ENCODE results near the gene ARCN1. TPM values are rescaled to one million over a fixed set of nuclear protein-coding genes. Genes with fewer than 3 reads are reported as not detected.

The ARCN1 gene
- total and polyA plus RNA-seq, 2 donors (not counting 1 experiment from before 2014, with no cell fraction given) = 42.9 to 83.2 TPM

- H3K79me2 ChIP-seq (ENCODE audit: control insufficient read depth, insufficient read depth, low read length) = no peaks in the 10 kb centered on the region
- H3K4me1 ChIP-seq (ENCODE audit: control insufficient read depth in 2 of 2, insufficient read depth in 2 of 2, low read length in 2 of 2) = no peaks in the 10 kb centered on the region
- WGBS (ENCODE audit: insufficient coverage) = 100% methylated on average over 5 of the region's 8 CpGs
- ATAC-seq (ENCODE audit: low read depth) (no peak), DNase-seq (no peak)
- H3K4me3 ChIP-seq (ENCODE audit: control extremely low read depth in 1 of 5, extremely low read depth in 1 of 5, insufficient read depth in 1 of 5, low read depth in 2 of 5, low read length in 4 of 5) = no peak overlapping the region
- no peaks in the 10 kb centered on the region for H3K27me3 ChIP-seq (replicated peaks in 1 of 4; ENCODE audit: control extremely low read depth in 1 of 4, control insufficient read depth in 3 of 4, insufficient read depth in 4 of 4, low read length in 3 of 4)
- peaks cover 6 to 13% of the 10 kb centered on the region in 2 experiments for H3K36me3 ChIP-seq (replicated peaks in 1 of 2; ENCODE audit: control extremely low read depth in 1 of 2, control insufficient read depth in 1 of 2, extremely low read depth in 1 of 2, insufficient read depth in 2 of 2, low read length in 1 of 2)
- ChIA-PET CTCF (interaction anchor here (0.6 to 1.3 kb wide), 2 partner anchors 10 to 168 kb away, joined by 3 read pairs; no protein-coding TSS in a partner anchor), POLR2A (no interaction called here)
- no peaks in the 10 kb centered on the region for H3K9me3 ChIP-seq (ENCODE audit: control extremely low read depth in 1 of 3, control insufficient read depth in 2 of 3, insufficient read depth in 1 of 3, low read length in 2 of 3)
- Mint-ChIP-seq H3K27me3 (no peaks in the 10 kb centered on the region), H3K4me1 (no peaks in the 10 kb centered on the region), H3K27ac (no peak overlapping the region), H3K4me3 (no peak overlapping the region), H3K9me3 (ENCODE audit: insufficient read depth) (no peaks in the 10 kb centered on the region)
- H4K20me1 ChIP-seq (ENCODE audit: control insufficient read depth, insufficient read depth, low read length, poor library complexity, severe bottlenecking) = no peaks in the 10 kb centered on the region
- H3K4me2 ChIP-seq (replicated peaks; ENCODE audit: low read depth, low read length, poor library complexity, severe bottlenecking) = no peak overlapping the region
- intact Hi-C loops (cut with micrococcal nuclease) = no loop called here
- H3K9ac ChIP-seq (ENCODE audit: low read length) = no peak overlapping the region
- TF ChIP-seq CTCF (IDR thresholded peaks at IDR 0.05) = no peak
- TF ChIP-seq EZH2 (IDR thresholded peaks at IDR 0.05; ENCODE audit: borderline replicate concordance, insufficient read depth, low read depth, low read length, poor library complexity, severe bottlenecking) = no peak
- no peak overlapping the region for H2AFZ ChIP-seq (ENCODE audit: insufficient read depth, low read depth, low read length, poor library complexity, severe bottlenecking)
- H3K27ac ChIP-seq (ENCODE audit: low read length in 2 of 2) = no peak overlapping the region
Measured at GRCh38 chr11:118544010-118544646, 28.1 kb upstream of the ARCN1 start.

GRCh38 chr11:118544647-118545010, 27.6 kb upstream of the ARCN1 start:
- CTCF ChIA-PET = interaction anchor here (1.3 kb wide), 1 partner anchor 9 kb away, joined by 3 read pairs; no protein-coding TSS in a partner anchor
- WGBS (ENCODE audit: insufficient coverage) = 91% methylated on average over 2 of the region's 3 CpGs
- no peak for DNase-seq
- Histone ChIP-seq H3K4me1 (ENCODE audit: control insufficient read depth in 2 of 2, insufficient read depth in 2 of 2, low read length in 2 of 2) (no peaks in the 10 kb centered on the region), H3K4me3 (ENCODE audit: control extremely low read depth in 1 of 5, extremely low read depth in 1 of 5, insufficient read depth in 1 of 5, low read depth in 2 of 5, low read length in 4 of 5) (no peak overlapping the region), H3K27me3 (replicated peaks in 1 of 4; ENCODE audit: control extremely low read depth in 1 of 4, control insufficient read depth in 3 of 4, insufficient read depth in 4 of 4, low read length in 3 of 4) (no peaks in the 10 kb centered on the region), H3K9me3 (ENCODE audit: control extremely low read depth in 1 of 3, control insufficient read depth in 2 of 3, insufficient read depth in 1 of 3, low read length in 2 of 3) (no peaks in the 10 kb centered on the region), H3K9ac (ENCODE audit: low read length) (no peak overlapping the region), H3K27ac (ENCODE audit: low read length in 2 of 2) (no peak overlapping the region), H2AFZ (ENCODE audit: insufficient read depth, low read depth, low read length, poor library complexity, severe bottlenecking) (no peak overlapping the region), H4K20me1 (ENCODE audit: control insufficient read depth, insufficient read depth, low read length, poor library complexity, severe bottlenecking) (no peaks in the 10 kb centered on the region), H3K4me2 (replicated peaks; ENCODE audit: low read depth, low read length, poor library complexity, severe bottlenecking) (no peak overlapping the region), H3K79me2 (ENCODE audit: control insufficient read depth, insufficient read depth, low read length) (no peaks in the 10 kb centered on the region), H3K36me3 (replicated peaks in 1 of 2; ENCODE audit: control extremely low read depth in 1 of 2, control insufficient read depth in 1 of 2, extremely low read depth in 1 of 2, insufficient read depth in 2 of 2, low read length in 1 of 2) (peaks cover 6 to 13% of the 10 kb centered on the region in 2 experiments)
- no peaks in the 10 kb centered on the region for H3K27me3 Mint-ChIP-seq
- ATAC-seq (ENCODE audit: low read depth) = no peak
- H3K4me1 Mint-ChIP-seq = no peaks in the 10 kb centered on the region
- H3K9me3 Mint-ChIP-seq (ENCODE audit: insufficient read depth) = no peaks in the 10 kb centered on the region
- no peak overlapping the region for H3K27ac Mint-ChIP-seq
- no peak overlapping the region for H3K4me3 Mint-ChIP-seq
- POLR2A ChIA-PET = no interaction called here
- TF ChIP-seq CTCF (IDR thresholded peaks at IDR 0.05) = no peak
- no peak for TF ChIP-seq EZH2 (IDR thresholded peaks at IDR 0.05; ENCODE audit: borderline replicate concordance, insufficient read depth, low read depth, low read length, poor library complexity, severe bottlenecking)
- intact Hi-C loops (cut with micrococcal nuclease) = no loop called here

All from B cell (primary cell).